ENCODE data around the gene PLK3. TPM values are rescaled to one million over a fixed set of nuclear protein-coding genes. Genes with fewer than 3 reads are reported as not detected.

Gene PLK3
- total and polyA plus RNA-seq, 4 donors: 16.9 to 78.5 (median 37.0) TPM

GRCh38 chr1:44842486-44842861, 42.3 kb downstream of the PLK3 start:
- Histone ChIP-seq H3K4me3 (no peak overlapping the region), H3K27ac (ENCODE audit: low read depth in 1 of 2, low read length in 1 of 2) (no peak overlapping the region), H3K9ac (ENCODE audit: insufficient read depth in 1 of 2, low read length in 2 of 2) (peak overlapping the region; percentile 42 to 55), H3K27me3 (ENCODE audit: control insufficient read depth in 3 of 3, insufficient read depth in 3 of 3, low read length in 2 of 3) (no peaks in the 10 kb centered on the region), H3K9me3 (ENCODE audit: control insufficient read depth in 4 of 4, insufficient read depth in 3 of 4, low read length in 3 of 4) (no peaks in the 10 kb centered on the region), H3K4me1 (ENCODE audit: control insufficient read depth in 5 of 5, insufficient read depth in 5 of 5, low read length in 5 of 5) (peaks cover 0 to 26% (median 4%) of the 10 kb centered on the region in 5 donors), H3K36me3 (ENCODE audit: control insufficient read depth in 4 of 4, insufficient read depth in 4 of 4, low read length in 4 of 4) (no peaks in the 10 kb centered on the region)
- DNase-seq (peak in 2 of 3 donors; percentile 20 to 27), ATAC-seq (ENCODE audit: insufficient read depth, low FRiP score) (no peak)
- no peak for TF ChIP-seq CTCF (IDR thresholded peaks at IDR 0.05; ENCODE audit: control extremely low read depth, extremely low read depth)
- WGBS, 2 donors: 72% methylated on average over 16 of the region's 16 CpGs

GRCh38 chr1:44842862-44843655, 42.9 kb downstream of the PLK3 start, which contains the start of gene PTCH2:
Gene PTCH2 (minus strand): TSS chr1:44843253. CDS start chr1:44842932, 321 bp downstream.
- peak within 1 kb of the TSS in 1 of 2 donors; percentile 10 for H3K27ac ChIP-seq (ENCODE audit: low read depth in 1 of 2, low read length in 1 of 2)
- H3K9me3 ChIP-seq (ENCODE audit: control insufficient read depth in 4 of 4, insufficient read depth in 3 of 4, low read length in 3 of 4): no peaks in the 10 kb centered on the region
- no peaks in the 10 kb centered on the region for H3K36me3 ChIP-seq (ENCODE audit: control insufficient read depth in 4 of 4, insufficient read depth in 4 of 4, low read length in 4 of 4)
- no peak for TF ChIP-seq CTCF (IDR thresholded peaks at IDR 0.05; ENCODE audit: control extremely low read depth, extremely low read depth)
- peak within 1 kb of the TSS; percentile 19 for H3K4me3 ChIP-seq
- H3K27me3 ChIP-seq (ENCODE audit: control insufficient read depth in 3 of 3, insufficient read depth in 3 of 3, low read length in 2 of 3): no peaks in the 10 kb centered on the region
- 1 to 2% methylated on average over 72 of the region's 72 CpGs for WGBS, 2 donors
- ATAC-seq (ENCODE audit: insufficient read depth, low FRiP score): peak; percentile 74
- peak within 1 kb of the TSS; percentile 42 to 55 for H3K9ac ChIP-seq (ENCODE audit: insufficient read depth in 1 of 2, low read length in 2 of 2)
- peak; percentile 94 to 96 (median 96) for DNase-seq
- peaks cover 0 to 32% (median 4%) of the 10 kb centered on the region in 5 donors for H3K4me1 ChIP-seq (ENCODE audit: control insufficient read depth in 5 of 5, insufficient read depth in 5 of 5, low read length in 5 of 5)

- ATAC-seq (ENCODE audit: insufficient read depth, low FRiP score) (no peak), DNase-seq (peak in 2 of 3 donors; percentile 50 to 60)
- H3K27me3 ChIP-seq (ENCODE audit: control insufficient read depth in 3 of 3, insufficient read depth in 3 of 3, low read length in 2 of 3): no peaks in the 10 kb centered on the region
- no peak overlapping the region for H3K4me3 ChIP-seq
- H3K9me3 ChIP-seq (ENCODE audit: control insufficient read depth in 4 of 4, insufficient read depth in 3 of 4, low read length in 3 of 4): peaks cover 0 to 2% (median 0%) of the 10 kb centered on the region in 4 donors
- TF ChIP-seq CTCF (IDR thresholded peaks at IDR 0.05; ENCODE audit: control extremely low read depth, extremely low read depth): no peak
- H3K4me1 ChIP-seq (ENCODE audit: control insufficient read depth in 5 of 5, insufficient read depth in 5 of 5, low read length in 5 of 5): peaks cover 0 to 36% (median 12%) of the 10 kb centered on the region in 5 donors
- H3K9ac ChIP-seq (ENCODE audit: insufficient read depth in 1 of 2, low read length in 2 of 2): no peak overlapping the region
- H3K36me3 ChIP-seq (ENCODE audit: control insufficient read depth in 4 of 4, insufficient read depth in 4 of 4, low read length in 4 of 4): peaks cover 0 to 8% (median 2%) of the 10 kb centered on the region in 4 donors
- no peak overlapping the region for H3K27ac ChIP-seq (ENCODE audit: low read depth in 1 of 2, low read length in 1 of 2)
- WGBS, 2 donors: 85 to 100% methylated on average over 1 of the region's 1 CpG
Observed at GRCh38 chr1:44846985-44847384, 46.8 kb downstream of the PLK3 start.
